ENCODE data around the gene COL20A1. TPM values are rescaled to one million over a fixed set of nuclear protein-coding genes. Genes with fewer than 3 reads are reported as not detected.

Gene COL20A1
- total and polyA plus RNA-seq, 2 donors (not counting 1 experiment from before 2014, with no cell fraction given), result not detected

DNA sequence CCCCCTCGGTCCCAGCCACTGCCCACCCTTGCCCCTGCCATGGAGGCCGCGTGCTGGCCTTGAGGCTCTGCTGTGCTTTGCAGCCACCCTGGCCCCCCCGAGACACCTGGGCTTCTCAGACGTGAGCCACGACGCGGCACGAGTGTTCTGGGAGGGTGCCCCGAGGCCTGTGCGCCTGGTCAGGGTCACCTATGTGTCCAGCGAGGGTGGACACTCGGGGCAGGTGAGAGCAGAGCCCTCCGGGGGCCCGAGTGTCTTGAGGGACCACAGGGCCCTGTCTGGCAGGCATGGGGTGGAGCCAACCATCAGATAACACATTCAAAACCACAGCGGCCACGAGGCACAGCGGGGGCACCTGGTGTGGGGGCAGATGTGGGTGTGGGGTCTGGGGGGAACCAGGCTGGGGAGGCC is 18.9 kb downstream of the COL20A1 start:
- Histone ChIP-seq H3K27me3 (replicated peaks in 1 of 4; ENCODE audit: control extremely low read depth in 1 of 4, control insufficient read depth in 3 of 4, insufficient read depth in 4 of 4, low read length in 3 of 4) (peaks cover 0 to 12% (median 0%) of the 10 kb centered on the region in 4 experiments), H4K20me1 (ENCODE audit: control insufficient read depth, insufficient read depth, low read length, poor library complexity, severe bottlenecking) (no peaks in the 10 kb centered on the region), H3K4me2 (replicated peaks; ENCODE audit: low read depth, low read length, poor library complexity, severe bottlenecking) (no peak overlapping the region), H3K9ac (ENCODE audit: low read length) (no peak overlapping the region), H3K27ac (ENCODE audit: low read length in 2 of 2) (no peak overlapping the region), H3K9me3 (ENCODE audit: control extremely low read depth in 1 of 3, control insufficient read depth in 2 of 3, insufficient read depth in 1 of 3, low read length in 2 of 3) (no peaks in the 10 kb centered on the region), H3K4me3 (ENCODE audit: control extremely low read depth in 1 of 5, extremely low read depth in 1 of 5, insufficient read depth in 1 of 5, low read depth in 2 of 5, low read length in 4 of 5) (no peak overlapping the region), H3K36me3 (replicated peaks in 1 of 2; ENCODE audit: control extremely low read depth in 1 of 2, control insufficient read depth in 1 of 2, extremely low read depth in 1 of 2, insufficient read depth in 2 of 2, low read length in 1 of 2) (no peaks in the 10 kb centered on the region), H2AFZ (ENCODE audit: insufficient read depth, low read depth, low read length, poor library complexity, severe bottlenecking) (no peak overlapping the region), H3K4me1 (ENCODE audit: control insufficient read depth in 2 of 2, insufficient read depth in 2 of 2, low read length in 2 of 2) (no peaks in the 10 kb centered on the region), H3K79me2 (ENCODE audit: control insufficient read depth, insufficient read depth, low read length) (no peaks in the 10 kb centered on the region)
- Mint-ChIP-seq H3K27me3 (peaks cover 4% of the 10 kb centered on the region), H3K9me3 (ENCODE audit: insufficient read depth) (no peaks in the 10 kb centered on the region), H3K4me1 (no peaks in the 10 kb centered on the region), H3K4me3 (no peak overlapping the region), H3K27ac (no peak overlapping the region)
- WGBS (ENCODE audit: insufficient coverage), result 72% methylated on average over 10 of the region's 18 CpGs
- no peak for ATAC-seq (ENCODE audit: low read depth)
- no peak for TF ChIP-seq EZH2 (IDR thresholded peaks at IDR 0.05; ENCODE audit: borderline replicate concordance, insufficient read depth, low read depth, low read length, poor library complexity, severe bottlenecking)
- TF ChIP-seq, protein P1, sequence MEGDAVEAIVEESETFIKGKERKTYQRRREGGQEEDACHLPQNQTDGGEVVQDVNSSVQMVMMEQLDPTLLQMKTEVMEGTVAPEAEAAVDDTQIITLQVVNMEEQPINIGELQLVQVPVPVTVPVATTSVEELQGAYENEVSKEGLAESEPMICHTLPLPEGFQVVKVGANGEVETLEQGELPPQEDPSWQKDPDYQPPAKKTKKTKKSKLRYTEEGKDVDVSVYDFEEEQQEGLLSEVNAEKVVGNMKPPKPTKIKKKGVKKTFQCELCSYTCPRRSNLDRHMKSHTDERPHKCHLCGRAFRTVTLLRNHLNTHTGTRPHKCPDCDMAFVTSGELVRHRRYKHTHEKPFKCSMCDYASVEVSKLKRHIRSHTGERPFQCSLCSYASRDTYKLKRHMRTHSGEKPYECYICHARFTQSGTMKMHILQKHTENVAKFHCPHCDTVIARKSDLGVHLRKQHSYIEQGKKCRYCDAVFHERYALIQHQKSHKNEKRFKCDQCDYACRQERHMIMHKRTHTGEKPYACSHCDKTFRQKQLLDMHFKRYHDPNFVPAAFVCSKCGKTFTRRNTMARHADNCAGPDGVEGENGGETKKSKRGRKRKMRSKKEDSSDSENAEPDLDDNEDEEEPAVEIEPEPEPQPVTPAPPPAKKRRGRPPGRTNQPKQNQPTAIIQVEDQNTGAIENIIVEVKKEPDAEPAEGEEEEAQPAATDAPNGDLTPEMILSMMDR (IDR thresholded peaks at IDR 0.05), result no peak
- CTCF ChIA-PET, result no interaction called here
- DNase-seq, result no peak
- POLR2A ChIA-PET, result no interaction called here
- intact Hi-C loops (cut with micrococcal nuclease), result no loop called here

DNA sequence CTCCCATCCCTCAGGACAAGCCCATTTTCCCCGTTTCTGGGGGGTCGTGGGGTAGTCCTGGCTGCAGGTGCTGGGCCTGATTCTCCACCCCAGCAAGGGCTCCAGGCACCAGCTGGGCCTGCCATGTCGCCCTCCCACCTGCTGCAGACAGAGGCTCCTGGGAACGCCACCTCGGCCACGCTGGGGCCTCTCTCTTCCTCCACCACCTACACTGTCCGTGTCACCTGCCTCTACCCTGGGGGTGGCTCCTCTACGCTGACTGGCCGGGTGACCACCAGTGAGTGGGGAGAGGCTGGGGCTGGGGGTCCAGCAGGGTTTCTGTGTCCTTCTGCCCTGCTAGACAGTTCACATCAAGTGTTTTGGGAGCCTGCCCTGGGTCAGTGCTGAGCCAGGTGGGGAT is 19.3 kb downstream of the COL20A1 start:
- Mint-ChIP-seq H3K9me3 (ENCODE audit: insufficient read depth) (no peaks in the 10 kb centered on the region), H3K27me3 (peaks cover 4% of the 10 kb centered on the region), H3K4me1 (no peaks in the 10 kb centered on the region), H3K4me3 (no peak overlapping the region), H3K27ac (no peak overlapping the region)
- Histone ChIP-seq H3K36me3 (replicated peaks in 1 of 2; ENCODE audit: control extremely low read depth in 1 of 2, control insufficient read depth in 1 of 2, extremely low read depth in 1 of 2, insufficient read depth in 2 of 2, low read length in 1 of 2) (no peaks in the 10 kb centered on the region), H3K79me2 (ENCODE audit: control insufficient read depth, insufficient read depth, low read length) (no peaks in the 10 kb centered on the region), H3K4me1 (ENCODE audit: control insufficient read depth in 2 of 2, insufficient read depth in 2 of 2, low read length in 2 of 2) (no peaks in the 10 kb centered on the region), H2AFZ (ENCODE audit: insufficient read depth, low read depth, low read length, poor library complexity, severe bottlenecking) (no peak overlapping the region), H3K4me3 (ENCODE audit: control extremely low read depth in 1 of 5, extremely low read depth in 1 of 5, insufficient read depth in 1 of 5, low read depth in 2 of 5, low read length in 4 of 5) (no peak overlapping the region), H3K9me3 (ENCODE audit: control extremely low read depth in 1 of 3, control insufficient read depth in 2 of 3, insufficient read depth in 1 of 3, low read length in 2 of 3) (no peaks in the 10 kb centered on the region), H3K27ac (ENCODE audit: low read length in 2 of 2) (no peak overlapping the region), H3K4me2 (replicated peaks; ENCODE audit: low read depth, low read length, poor library complexity, severe bottlenecking) (no peak overlapping the region), H3K27me3 (replicated peaks in 1 of 4; ENCODE audit: control extremely low read depth in 1 of 4, control insufficient read depth in 3 of 4, insufficient read depth in 4 of 4, low read length in 3 of 4) (peaks cover 0 to 8% (median 0%) of the 10 kb centered on the region in 4 experiments), H4K20me1 (ENCODE audit: control insufficient read depth, insufficient read depth, low read length, poor library complexity, severe bottlenecking) (no peaks in the 10 kb centered on the region), H3K9ac (ENCODE audit: low read length) (no peak overlapping the region)
- ChIA-PET CTCF (no interaction called here), POLR2A (no interaction called here)
- TF ChIP-seq, protein P1 (IDR thresholded peaks at IDR 0.05), result no peak
- no peak for TF ChIP-seq EZH2 (IDR thresholded peaks at IDR 0.05; ENCODE audit: borderline replicate concordance, insufficient read depth, low read depth, low read length, poor library complexity, severe bottlenecking)
- intact Hi-C loops (cut with micrococcal nuclease), result no loop called here
- DNase-seq (no peak), ATAC-seq (ENCODE audit: low read depth) (no peak)
- 67% methylated on average over 2 of the region's 9 CpGs for WGBS (ENCODE audit: insufficient coverage)

Measured in B cell (primary cell).